Naive thymus-derived CD4-positive, alpha-beta T cell (primary cell): ENCODE measurements around the gene EFS. TPM values are rescaled to one million over a fixed set of nuclear protein-coding genes. Genes with fewer than 3 reads are reported as not detected.

Source experiments
- ATAC-seq: fragments of 150-1000 bp; cut with Tn5 transposase; 2 replicates; pipeline ENCODE4 v1.10.0; 2021; ENCODE audit warnings: mild to moderate bottlenecking, moderate library complexity
- CTCF ChIA-PET: fragments of 350-600 bp; sonication (Branson Sonifier 250); formaldehyde crosslinking; loops from one replicate; lab custom pipeline; 2021; ENCODE audit warnings: antibody characterized with exemption; lab: Charles Lee
- POLR2A ChIA-PET: fragments of 350-600 bp; sonication (Branson Sonifier 250); formaldehyde crosslinking; loops from one replicate; lab custom pipeline; 2021; ENCODE audit warnings: antibody characterized with exemption, inconsistent platforms; lab: Charles Lee
- DNase-seq, 9 donors: peaks; one replicate each; pipeline versions ENCODE4 v3.0.0 to v3.0.0-alpha.2; 2020 to 2022; ENCODE audit warnings: mixed read lengths in 1 of 9
- H3K27ac ChIP-seq: one replicate; pipeline ENCODE4 v1.7.0; 2013; ENCODE audit warnings: mild to moderate bottlenecking, low read depth, low read length, moderate library complexity
- H3K27me3 ChIP-seq, 2 donors: one replicate each; pipeline ENCODE4 v1.7.0; 2013; ENCODE audit warnings: low read length in 2 of 2, mild to moderate bottlenecking in 2 of 2, moderate library complexity in 2 of 2; ENCODE audit not compliant: control insufficient read depth in 2 of 2, insufficient read depth in 2 of 2
- H3K36me3 ChIP-seq, 3 experiments: 1 replicate in 2 of 3; 2 replicates in 1 of 3; pipeline ENCODE4 v1.7.0; 2013; ENCODE audit warnings: low read length in 3 of 3, mild to moderate bottlenecking in 3 of 3, moderate library complexity in 1 of 3; ENCODE audit not compliant: insufficient read depth in 3 of 3, control insufficient read depth in 2 of 3
- H3K4me1 ChIP-seq, 2 donors: one replicate each; pipeline ENCODE4 v1.7.0; 2013; ENCODE audit warnings: low read length in 2 of 2, mild to moderate bottlenecking in 2 of 2, moderate library complexity in 1 of 2; ENCODE audit not compliant: control insufficient read depth in 2 of 2, insufficient read depth in 2 of 2
- H3K4me3 ChIP-seq: 2 replicates; pipeline ENCODE4 v1.7.0; 2013; ENCODE audit warnings: mild to moderate bottlenecking, low read length
- H3K9me3 ChIP-seq, 3 experiments: 1 replicate in 2 of 3; 2 replicates in 1 of 3; pipeline ENCODE4 v1.7.0; 2013; ENCODE audit warnings: low read length in 3 of 3; ENCODE audit not compliant: control insufficient read depth in 2 of 3
- H3K27ac Mint-ChIP-seq, 9 donors: one replicate each; pipeline ENCODE4 v1.8.0; 2020 to 2022; ENCODE audit warnings: mixed read lengths in 9 of 9, mild to moderate bottlenecking in 8 of 9, moderate library complexity in 5 of 9, inconsistent platforms in 2 of 9
- H3K27me3 Mint-ChIP-seq, 5 donors: one replicate each; pipeline ENCODE4 v1.8.0; 2021 to 2022; ENCODE audit warnings: mixed read lengths in 5 of 5, mild to moderate bottlenecking in 1 of 5
- H3K36me3 Mint-ChIP-seq, 5 donors: one replicate each; pipeline ENCODE4 v1.8.0; 2020 to 2022; ENCODE audit warnings: mixed read lengths in 5 of 5, mild to moderate bottlenecking in 3 of 5, inconsistent platforms in 1 of 5
- H3K4me1 Mint-ChIP-seq, 7 donors: one replicate each; pipeline ENCODE4 v1.8.0; 2020 to 2022; ENCODE audit warnings: mixed read lengths in 7 of 7, mild to moderate bottlenecking in 3 of 7, inconsistent platforms in 1 of 7
- H3K4me3 Mint-ChIP-seq, 10 donors: one replicate each; pipeline ENCODE4 v1.8.0; 2020 to 2022; ENCODE audit warnings: mild to moderate bottlenecking in 10 of 10, mixed read lengths in 10 of 10, moderate library complexity in 6 of 10, inconsistent platforms in 2 of 10
- H3K9me3 Mint-ChIP-seq, 11 donors: one replicate each; pipeline ENCODE4 v1.8.0; 2020 to 2022; ENCODE audit warnings: mixed read lengths in 11 of 11, mild to moderate bottlenecking in 4 of 11, inconsistent platforms in 1 of 11, moderate library complexity in 1 of 11
- intact Hi-C, 2 donors: fragments of 100-400 bp; cut with micrococcal nuclease; formaldehyde crosslinking; loops; one replicate each; pipeline ENCODE4 v1.15.1; 2023
- polyA plus RNA-seq, 2 donors: library from polyadenylated mRNA; unstranded; fragments of 300-500 nt; fragmentation: Illumina TruSeq; gene quantifications; one replicate each; pipeline ENCODE4 v1.2.3, GENCODE V29; 2021
- total RNA-seq, 6 experiments: library from RNA in 5 of 6; stranded (reverse) in 5 of 6; gene quantifications; 1 replicate in 5 of 6; 2 replicates in 1 of 6; pipeline ENCODE4 v1.2.3 and lab custom pipeline; 2021 to 2026

Gene EFS
- total and polyA plus RNA-seq, 7 experiments from 2014 or later = not detected

DNA sequence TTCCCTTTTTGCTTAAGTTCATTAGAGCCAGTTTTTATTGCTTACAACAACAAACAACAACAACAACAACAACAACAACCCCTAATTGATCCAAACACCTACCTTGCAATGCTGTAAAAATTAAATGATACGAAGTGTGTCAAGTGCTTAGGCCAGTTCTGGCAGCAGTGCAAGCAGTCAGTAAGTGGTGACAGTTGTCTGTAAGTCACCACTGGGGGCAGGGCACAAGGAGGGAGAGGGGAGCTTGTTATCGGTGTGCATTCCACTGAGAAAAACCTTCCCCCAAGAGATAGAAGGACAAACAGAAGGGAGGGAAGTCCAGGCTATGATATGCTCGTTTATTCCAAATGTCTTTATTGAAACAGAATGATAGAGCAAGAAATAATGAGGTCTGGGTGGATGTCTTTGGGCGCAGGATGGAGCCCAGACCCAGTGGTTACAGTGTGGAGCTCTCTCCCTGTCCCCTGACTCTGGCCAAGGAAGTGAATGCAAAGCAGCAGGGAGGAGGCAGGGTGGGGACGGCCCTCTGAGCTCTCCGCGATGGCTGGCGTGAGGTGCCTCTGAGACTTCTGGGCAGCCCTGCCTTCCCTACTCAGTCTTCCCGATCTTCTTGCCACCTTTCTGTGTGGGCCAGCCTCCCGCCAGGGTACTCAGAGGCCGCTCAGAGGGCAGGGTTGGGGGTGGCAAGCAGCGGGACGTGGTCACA lies 18.8 kb downstream of the EFS start:
- H3K27me3 ChIP-seq = no peaks in the 10 kb centered on the region
- H3K4me1 ChIP-seq = no peaks in the 10 kb centered on the region
- peaks cover 0 to 8% (median 0%) of the 10 kb centered on the region in 3 experiments for H3K36me3 ChIP-seq
- Mint-ChIP-seq H3K27me3 (peaks cover 0 to 29% (median 8%) of the 10 kb centered on the region in 5 donors), H3K9me3 (no peaks in the 10 kb centered on the region), H3K4me3 (no peak overlapping the region), H3K4me1 (peaks cover under 1 to 8% (median 4%) of the 10 kb centered on the region in 7 donors), H3K36me3 (peaks cover 0 to 4% (median 0%) of the 10 kb centered on the region in 5 donors), H3K27ac (peak overlapping the region in 2 of 9 donors; percentile 24 to 40)
- ChIA-PET POLR2A (no interaction called here), CTCF (interaction anchor here (0.7 to 1.0 kb wide), 2 partner anchors 10 to 25 kb away, joined by 3 read pairs; partner anchors contain the start of gene PABPN1)
- ATAC-seq = no peak
- intact Hi-C loops = no loop called here
- no peak for DNase-seq
- H3K9me3 ChIP-seq = no peaks in the 10 kb centered on the region
- no peak overlapping the region for H3K27ac ChIP-seq
- H3K4me3 ChIP-seq = no peak overlapping the region

DNA sequence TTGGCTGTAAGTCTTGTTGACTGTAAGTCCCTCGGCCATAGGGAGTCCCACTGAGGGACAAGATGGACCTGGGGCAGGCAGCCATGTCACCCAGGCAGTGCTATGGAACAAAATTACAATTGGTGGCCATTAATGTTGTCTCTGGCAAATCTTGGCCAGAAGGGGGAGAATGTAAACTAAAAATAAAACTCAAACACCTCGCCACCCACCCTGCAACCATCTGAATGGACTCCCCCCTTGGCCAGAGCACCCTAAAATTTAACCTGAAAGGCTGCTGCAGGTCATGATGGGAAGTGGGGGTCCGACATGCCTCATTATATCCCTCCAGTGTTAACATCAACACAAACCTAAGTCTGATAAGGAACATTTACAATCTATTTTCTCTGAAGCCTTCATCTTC lies 20.5 kb downstream of the EFS start:
- no peaks in the 10 kb centered on the region for H3K9me3 ChIP-seq
- Mint-ChIP-seq H3K4me1 (no peaks in the 10 kb centered on the region), H3K4me3 (no peak overlapping the region), H3K27me3 (peaks cover 0 to 22% (median 0%) of the 10 kb centered on the region in 5 donors), H3K27ac (peak overlapping the region in 1 of 9 donors; percentile 31), H3K36me3 (peaks cover 0 to 4% (median 0%) of the 10 kb centered on the region in 5 donors), H3K9me3 (peaks cover 0 to 4% (median 0%) of the 10 kb centered on the region in 11 donors)
- no peaks in the 10 kb centered on the region for H3K4me1 ChIP-seq
- no peak overlapping the region for H3K27ac ChIP-seq
- DNase-seq (no peak), ATAC-seq (no peak)
- POLR2A ChIA-PET = no interaction called here
- intact Hi-C loops = no loop called here
- CTCF ChIA-PET = no interaction called here
- peaks cover 0 to 8% (median 0%) of the 10 kb centered on the region in 3 experiments for H3K36me3 ChIP-seq
- no peaks in the 10 kb centered on the region for H3K27me3 ChIP-seq
- no peak overlapping the region for H3K4me3 ChIP-seq

DNA sequence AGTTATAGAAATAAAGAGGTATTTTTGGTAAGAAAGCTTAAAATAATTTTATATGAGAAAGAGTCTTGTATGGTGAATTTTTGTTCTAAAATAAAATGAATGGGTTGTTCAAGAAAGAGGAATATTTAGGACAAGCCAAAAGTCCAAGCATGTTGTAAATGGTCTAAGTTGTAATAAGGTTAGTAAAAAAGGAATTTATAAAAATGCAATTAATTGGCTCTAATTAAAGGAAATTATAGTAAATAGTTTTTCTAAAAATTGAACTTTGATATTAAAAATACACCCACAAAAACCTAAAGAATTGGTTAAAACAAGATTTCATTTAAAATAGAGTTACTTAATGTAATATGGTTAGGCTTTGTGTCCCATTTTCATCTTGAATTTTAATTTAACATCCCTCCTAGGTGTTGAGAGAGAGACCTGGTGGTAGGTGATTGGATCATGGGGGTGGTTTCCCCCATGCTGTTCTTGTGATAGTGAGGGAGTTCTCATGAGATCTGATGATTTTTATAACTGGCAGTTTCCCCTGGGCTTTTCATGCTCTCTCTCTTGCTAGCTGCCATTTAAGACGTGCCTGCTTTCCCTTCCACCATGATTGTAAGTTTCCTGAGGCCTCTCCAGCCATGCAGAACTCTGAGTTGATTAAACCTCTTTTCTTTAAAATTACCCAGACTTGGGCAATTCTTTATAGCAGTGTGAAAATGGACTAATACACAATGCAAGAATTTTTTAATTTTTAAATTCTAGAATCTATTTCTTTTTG lies 25.3 kb downstream of the EFS start:
- H3K27me3 Mint-ChIP-seq = peaks cover 2 to 46% (median 16%) of the 10 kb centered on the region in 5 donors
- no peaks in the 10 kb centered on the region for H3K4me1 ChIP-seq
- CTCF ChIA-PET = interaction anchor here (0.8 to 1.0 kb wide), 2 partner anchors 38 to 271 kb away, joined by 3 to 4 read pairs; no protein-coding TSS in a partner anchor
- no peaks in the 10 kb centered on the region for H3K36me3 ChIP-seq
- H3K27ac Mint-ChIP-seq = no peak overlapping the region
- no peaks in the 10 kb centered on the region for H3K36me3 Mint-ChIP-seq
- H3K4me1 Mint-ChIP-seq = no peaks in the 10 kb centered on the region
- DNase-seq (no peak), ATAC-seq (no peak)
- H3K4me3 Mint-ChIP-seq = no peak overlapping the region
- POLR2A ChIA-PET = interaction anchor here (1.0 kb wide), 1 partner anchor 13 kb away, joined by 3 read pairs; no protein-coding TSS in a partner anchor
- no peaks in the 10 kb centered on the region for H3K9me3 ChIP-seq
- peaks cover 0 to 7% (median 0%) of the 10 kb centered on the region in 11 donors for H3K9me3 Mint-ChIP-seq
- H3K4me3 ChIP-seq = no peak overlapping the region
- H3K27ac ChIP-seq = no peak overlapping the region
- intact Hi-C loops = no loop called here
- peaks cover 0 to 2% of the 10 kb centered on the region in 2 donors for H3K27me3 ChIP-seq

DNA sequence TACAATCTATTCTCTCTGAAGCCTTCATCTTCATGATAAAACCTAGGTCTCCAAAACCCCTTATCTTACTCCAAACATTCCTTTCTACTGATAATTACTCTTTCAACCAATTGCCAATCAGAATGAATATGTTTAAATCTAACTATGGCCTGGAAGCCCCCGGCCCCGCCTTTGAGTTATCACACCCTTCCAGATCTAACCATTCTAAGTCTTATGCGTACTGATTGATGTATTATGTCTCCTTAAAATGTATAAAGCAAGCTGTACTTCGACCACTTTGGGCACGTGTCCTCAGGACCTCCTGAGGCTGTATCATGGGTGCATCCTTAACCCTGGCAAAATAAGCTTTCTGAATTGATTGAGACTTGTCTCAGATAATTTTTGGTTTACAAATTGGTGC lies 29.3 kb downstream of the EFS start:
- Mint-ChIP-seq H3K36me3 (no peaks in the 10 kb centered on the region), H3K4me1 (no peaks in the 10 kb centered on the region), H3K27ac (peak overlapping the region in 1 of 9 donors; percentile 48), H3K4me3 (no peak overlapping the region), H3K27me3 (peaks cover 5 to 37% (median 18%) of the 10 kb centered on the region in 5 donors), H3K9me3 (peaks cover 0 to 7% (median 0%) of the 10 kb centered on the region in 11 donors)
- DNase-seq (no peak), ATAC-seq (no peak)
- ChIA-PET POLR2A (no interaction called here), CTCF (interaction anchor here (0.9 kb wide), 1 partner anchor 10 kb away, joined by 3 read pairs; no protein-coding TSS in a partner anchor)
- no peaks in the 10 kb centered on the region for H3K9me3 ChIP-seq
- H3K27ac ChIP-seq = no peak overlapping the region
- H3K36me3 ChIP-seq = no peaks in the 10 kb centered on the region
- intact Hi-C loops = no loop called here
- no peaks in the 10 kb centered on the region for H3K4me1 ChIP-seq
- peaks cover 0 to 3% of the 10 kb centered on the region in 2 donors for H3K27me3 ChIP-seq
- no peak overlapping the region for H3K4me3 ChIP-seq

DNA sequence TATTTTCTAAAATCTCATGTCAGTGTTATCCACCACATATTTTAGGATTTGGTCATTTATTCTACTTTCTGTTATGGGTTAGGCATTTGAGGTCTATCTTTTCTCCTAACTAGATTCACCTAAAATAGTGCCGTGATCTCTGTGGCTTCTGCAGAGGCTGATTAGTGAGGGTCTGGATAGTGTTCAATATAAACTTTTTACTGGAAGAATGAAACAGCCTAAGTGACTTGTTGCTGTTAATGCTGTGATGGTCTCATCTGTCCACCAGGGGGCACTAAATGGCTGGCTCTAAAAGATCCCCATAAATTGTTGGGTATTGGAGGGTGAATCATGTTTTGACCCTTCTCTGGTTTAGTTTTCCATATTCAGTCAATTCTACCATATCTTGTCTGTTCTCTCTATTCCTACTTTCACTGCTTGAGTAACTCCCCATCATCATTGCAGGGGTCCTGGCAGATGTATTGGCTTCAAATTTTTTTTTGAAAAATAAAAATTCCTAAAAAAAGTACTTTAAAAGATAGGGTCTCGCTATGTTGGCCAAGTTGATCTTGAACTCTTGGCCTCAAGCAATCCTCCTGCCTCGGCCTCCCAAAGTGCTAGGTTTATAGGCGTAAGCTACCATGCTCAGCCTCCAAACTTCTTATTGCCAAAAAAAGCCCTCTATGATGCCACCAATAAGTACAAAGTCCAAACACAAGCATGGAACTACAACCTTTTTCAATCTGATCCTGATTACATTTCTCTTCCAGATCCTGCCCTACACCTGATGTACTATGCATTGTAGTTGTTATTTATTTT lies 36.8 kb downstream of the EFS start:
- CTCF ChIA-PET = interaction anchor here (1.5 to 4.6 kb wide), 3 partner anchors 51 to 64 kb away, joined by 3 to 30 read pairs (median 7); no protein-coding TSS in a partner anchor
- H3K27ac Mint-ChIP-seq = peak overlapping the region in 3 of 9 donors; percentile 6 to 34 (median 23)
- Histone ChIP-seq H3K9me3 (no peaks in the 10 kb centered on the region), H3K27ac (no peak overlapping the region), H3K36me3 (peaks cover 14 to 26% (median 17%) of the 10 kb centered on the region in 3 experiments), H3K4me3 (no peak overlapping the region), H3K27me3 (no peaks in the 10 kb centered on the region), H3K4me1 (peaks cover 0 to under 1% of the 10 kb centered on the region in 2 donors)
- H3K36me3 Mint-ChIP-seq = peaks cover 0 to 19% (median 3%) of the 10 kb centered on the region in 5 donors
- POLR2A ChIA-PET = interaction anchor here (0.7 kb wide), 1 partner anchor 52 kb away, joined by 3 read pairs; no protein-coding TSS in a partner anchor
- ATAC-seq (peak; percentile 86), DNase-seq (peak in 8 of 9 donors; percentile 49 to 69 (median 59))
- H3K4me3 Mint-ChIP-seq = no peak overlapping the region
- peaks cover 0 to 6% (median 0%) of the 10 kb centered on the region in 5 donors for H3K27me3 Mint-ChIP-seq
- H3K4me1 Mint-ChIP-seq = peaks cover 3 to 11% (median 8%) of the 10 kb centered on the region in 7 donors
- H3K9me3 Mint-ChIP-seq = no peaks in the 10 kb centered on the region
- intact Hi-C loops = loop anchor here (1.0 kb wide), 4 partner anchors 24 to 234 kb away; partner anchors contain the start of gene SLC22A17 (in 1 of the 2)
